Spleen (tissue), 11 donors: Measurements from ENCODE around the gene RBM10. TPM values are rescaled to one million over a fixed set of nuclear protein-coding genes. Genes with fewer than 3 reads are reported as not detected.

Experiments used
- DNase-seq: peaks from one replicate; pipeline ENCODE4 v3.0.0-alpha.2; 2020
- H3K27ac ChIP-seq, 8 donors: fragments of 200-600 bp; sonication (generic) in 7 of 8; 1 replicate in 4 of 8; 2 replicates in 4 of 8; pipeline versions ENCODE4 v1.5.0 to v1.8.0; 2016 to 2021; ENCODE audit warnings: inconsistent platforms in 4 of 8, mild to moderate bottlenecking in 4 of 8, moderate library complexity in 1 of 8
- H3K27me3 ChIP-seq, 7 donors: fragments of 200-600 bp; sonication (generic) in 6 of 7; replicated peaks in 1 of 7; 1 replicate in 4 of 7; 2 replicates in 3 of 7; pipeline versions ENCODE4 v1.5.0 to v1.8.0; 2016 to 2021; ENCODE audit warnings: inconsistent platforms in 3 of 7, mild to moderate bottlenecking in 1 of 7
- H3K36me3 ChIP-seq, 6 donors: fragments of 200-600 bp; sonication (generic) in 5 of 6; 1 replicate in 4 of 6; 2 replicates in 2 of 6; pipeline versions ENCODE4 v1.5.0 to v1.8.0; 2016 to 2021; ENCODE audit warnings: inconsistent platforms in 2 of 6
- H3K4me1 ChIP-seq, 6 donors: fragments of 200-600 bp; sonication (generic) in 5 of 6; 1 replicate in 3 of 6; 2 replicates in 3 of 6; pipeline versions ENCODE4 v1.5.0 to v1.8.0; 2016 to 2021; ENCODE audit warnings: inconsistent platforms in 3 of 6
- H3K4me3 ChIP-seq, 8 donors: fragments of 200-600 bp; sonication (generic) in 7 of 8; 1 replicate in 4 of 8; 2 replicates in 4 of 8; pipeline versions ENCODE4 v1.5.0 to v1.8.0; 2016 to 2021; ENCODE audit warnings: inconsistent platforms in 4 of 8, mild to moderate bottlenecking in 4 of 8, moderate library complexity in 2 of 8
- H3K9me3 ChIP-seq, 8 donors: fragments of 200-600 bp; sonication (generic) in 7 of 8; 1 replicate in 4 of 8; 2 replicates in 4 of 8; pipeline versions ENCODE4 v1.5.0 to v1.8.0; 2016 to 2021; ENCODE audit warnings: inconsistent platforms in 4 of 8
- CTCF ChIP-seq, 11 experiments: fragments of 200-600 bp in 7 of 11; fragments of 450-650 bp in 4 of 11; sonication (generic) in 4 of 11; IDR thresholded peaks in 8 of 11; conservative IDR thresholded peaks in 3 of 11; 1 replicate in 7 of 11; 2 replicates in 4 of 11; pipeline versions ENCODE4 v1.4.0 to v1.8.0; 2016 to 2021; ENCODE audit warnings: antibody characterized with exemption in 11 of 11, inconsistent platforms in 4 of 11, mild to moderate bottlenecking in 1 of 11
- POLR2A ChIP-seq, 3 donors: fragments of 450-650 bp; IDR thresholded peaks; one replicate each; pipeline ENCODE4 v1.5.1; 2017; ENCODE audit warnings: antibody characterized with exemption in 3 of 3, mild to moderate bottlenecking in 1 of 3
- POLR2AphosphoS5 ChIP-seq, 3 donors: sonication (generic); formaldehyde crosslinking; IDR thresholded peaks; one replicate each; pipeline ENCODE4 v1.5.1; 2017; ENCODE audit warnings: antibody characterized with exemption in 3 of 3
- WGBS, 5 donors: extraction: QIAGEN DNeasy Blood & Tissue Kit in 3 of 5; methylation state at CpG; one replicate each; pipeline versions ENCODE4 v1.1.5 to v1.1.7; 2013 to 2018; 5-methylcytosine and 5-hydroxymethylcytosine counted together
- intact Hi-C: fragments of 100-400 bp; cut with DNase I; formaldehyde crosslinking; loops from one replicate; pipeline ENCODE4 v1.15.0; 2023; ENCODE audit warnings: low total_unique reads
- polyA plus RNA-seq, 3 donors: library from polyadenylated mRNA; stranded (reverse); fragments of 200-250 nt; gene quantifications; one replicate each; pipeline ENCODE4 v1.2.1, GENCODE V29; 2013
- total RNA-seq, 7 donors: library from RNA; depleted of rRNA in 3 of 7; stranded (reverse); fragments of >200 nt in 3 of 7; fragmentation: NEBNext Ultra II Directional in 4 of 7; extraction: Animal tissue kit (Norgen Biotek cat#: 25700) in 4 of 7; gene quantifications; one replicate each; pipeline versions ENCODE4 v1.1.0 to v1.2.1, GENCODE V29; 2016 to 2021
- donor health status: healthy with polysubstance abuse.
- donor health status: DM: no; HTN: no; CAD: no; lungs with moderate emphysema.
- donor health status: DM: no; HTN: no; CAD: no.
- donor health status: Bipolar disorder and iron deficiency.
- donor health status: healthy.
- donor health status: DM: no; HTN: no; CAD: no.
- donor health status: DM: yes; HTN: yes; CAD: no.

The RBM10 gene
- total and polyA plus RNA-seq, 10 donors: 21.6 to 38.4 (median 29.7) TPM

- H3K27ac ChIP-seq: peak overlapping the region in 5 of 8 donors; percentile 18 to 97 (median 31)
- intact Hi-C loops: loop anchor here (10.0 kb wide), 1 partner anchor 327 kb away; no protein-coding TSS in a partner anchor
- peak overlapping the region in 1 of 8 donors; percentile 2 for H3K4me3 ChIP-seq
- DNase-seq: no peak
- no peaks in the 10 kb centered on the region for H3K9me3 ChIP-seq
- WGBS, 5 donors: 51 to 74% (median 66%) methylated on average over 4 to 7 of the region's 7 CpGs; no CpG with 5 or more reads in 1 of the 5 donors
- TF ChIP-seq POLR2A (IDR thresholded peaks at IDR 0.05) (no peak), POLR2AphosphoS5 (IDR thresholded peaks at IDR 0.05) (peak in 1 of 3 donors; percentile 37)
- H3K27me3 ChIP-seq: no peaks in the 10 kb centered on the region
- H3K4me1 ChIP-seq: peaks cover 29 to 61% (median 51%) of the 10 kb centered on the region in 6 donors
- peaks cover under 1 to 59% (median 48%) of the 10 kb centered on the region in 6 donors for H3K36me3 ChIP-seq
These were observed 52.5 kb downstream of the RBM10 start for GRCh38 chrX:47197526-47197925.

- no peak for TF ChIP-seq CTCF (IDR thresholded peaks at IDR 0.05 in 8 of 11, conservative IDR thresholded peaks at IDR 0.05 in 3 of 11)
- Histone ChIP-seq H3K27me3 (no peaks in the 10 kb centered on the region), H3K4me3 (peak overlapping the region in 1 of 8 donors; percentile 2), H3K4me1 (peaks cover 29 to 55% (median 46%) of the 10 kb centered on the region in 6 donors), H3K36me3 (peaks cover 6 to 66% (median 54%) of the 10 kb centered on the region in 6 donors), H3K9me3 (no peaks in the 10 kb centered on the region), H3K27ac (peak overlapping the region in 5 of 8 donors; percentile 18 to 97 (median 31))
- intact Hi-C loops: loop anchor here (10.0 kb wide), 1 partner anchor 327 kb away; no protein-coding TSS in a partner anchor
- no peak for DNase-seq
- 73 to 86% (median 76%) methylated on average over 6 to 10 of the region's 10 CpGs for WGBS, 5 donors
These were observed 53.1 kb downstream of the RBM10 start for GRCh38 chrX:47198026-47198686.

- intact Hi-C loops: loop anchor here (10.0 kb wide), 1 partner anchor 326 kb away; no protein-coding TSS in a partner anchor
These were observed 53.7 kb downstream of the RBM10 start for GRCh38 chrX:47198687-47199080.

GRCh38 chrX:47199286-47199685 lies 54.3 kb downstream of the RBM10 start:
- Histone ChIP-seq H3K27ac (peak overlapping the region in 1 of 8 donors; percentile 50), H3K4me3 (no peak overlapping the region), H3K4me1 (peaks cover 29 to 51% (median 42%) of the 10 kb centered on the region in 6 donors), H3K27me3 (no peaks in the 10 kb centered on the region), H3K36me3 (peaks cover 8 to 77% (median 66%) of the 10 kb centered on the region in 6 donors), H3K9me3 (no peaks in the 10 kb centered on the region)
- no peak for DNase-seq
- intact Hi-C loops: loop anchor here (10.0 kb wide), 1 partner anchor 326 kb away; no protein-coding TSS in a partner anchor
- WGBS, 5 donors: 84 to 94% (median 93%) methylated on average over 8 to 10 of the region's 10 CpGs
- TF ChIP-seq POLR2AphosphoS5 (IDR thresholded peaks at IDR 0.05) (no peak), CTCF (IDR thresholded peaks at IDR 0.05 in 8 of 11, conservative IDR thresholded peaks at IDR 0.05 in 3 of 11) (no peak), POLR2A (IDR thresholded peaks at IDR 0.05) (no peak)

More at GRCh38 chrX:47198687-47199080, 53.7 kb downstream of the RBM10 start:
- Histone ChIP-seq H3K9me3 (no peaks in the 10 kb centered on the region), H3K4me1 (peaks cover 29 to 52% (median 43%) of the 10 kb centered on the region in 6 donors), H3K4me3 (no peak overlapping the region), H3K27me3 (no peaks in the 10 kb centered on the region), H3K36me3 (peaks cover 8 to 71% (median 59%) of the 10 kb centered on the region in 6 donors), H3K27ac (peak overlapping the region in 3 of 8 donors; percentile 1 to 97 (median 50))
- DNase-seq: no peak
- TF ChIP-seq CTCF (IDR thresholded peaks at IDR 0.05 in 8 of 11, conservative IDR thresholded peaks at IDR 0.05 in 3 of 11): no peak
- peak in 1 of 3 donors; percentile 37 for TF ChIP-seq POLR2AphosphoS5 (IDR thresholded peaks at IDR 0.05)
- no peak for TF ChIP-seq POLR2A (IDR thresholded peaks at IDR 0.05)
- 73 to 88% (median 84%) methylated on average over 10 to 15 of the region's 15 CpGs for WGBS, 5 donors
